Lower leg skin (tissue), 4 donors: ENCODE data around the gene RNF138. TPM values are rescaled to one million over a fixed set of nuclear protein-coding genes. Genes with fewer than 3 reads are reported as not detected.

Source experiments
- DNase-seq, 2 donors: peaks; one replicate each; pipeline ENCODE4 v3.0.0-alpha.2; 2019; ENCODE audit warnings: low spot score in 2 of 2
- H3K4me3 ChIP-seq: fragments of 200-600 bp; sonication (generic); 2 replicates; pipeline ENCODE4 v1.5.1; 2017; ENCODE audit warnings: mild to moderate bottlenecking, low read depth; ENCODE audit not compliant: poor library complexity, severe bottlenecking
- CTCF ChIP-seq, 3 donors: fragments of 450-650 bp; IDR thresholded peaks; one replicate each; pipeline ENCODE4 v1.5.1; 2016; ENCODE audit warnings: antibody characterized with exemption in 3 of 3, mild to moderate bottlenecking in 3 of 3, moderate library complexity in 2 of 3
- POLR2A ChIP-seq, 2 donors: fragments of 450-650 bp; IDR thresholded peaks; one replicate each; pipeline ENCODE4 v1.6.1; 2016 to 2017; ENCODE audit warnings: antibody characterized with exemption in 2 of 2, mild to moderate bottlenecking in 1 of 2, moderate library complexity in 1 of 2
- WGBS, 2 donors: methylation state at CpG; one replicate each; pipeline ENCODE4 v1.1.5; 2018; 5-methylcytosine and 5-hydroxymethylcytosine counted together
- intact Hi-C: fragments of 100-400 bp; cut with DNase I; formaldehyde crosslinking; loops from one replicate; pipeline ENCODE4 v1.15.0; 2023; ENCODE audit warnings: low total_unique reads
- total RNA-seq, 4 donors: library from RNA; depleted of rRNA; stranded (reverse); fragments of >200 nt; gene quantifications; one replicate each; pipeline ENCODE4 v1.1.0, GENCODE V29; 2016

RNF138 gene
- total RNA-seq, 4 donors from 2014 or later: 8.5 to 19.5 (median 14.9) TPM

- WGBS, 2 donors: 81 to 82% methylated on average over 2 of the region's 2 CpGs
Measured at GRCh38 chr18:32135625-32136024, 44.0 kb downstream of the RNF138 start.

GRCh38 chr18:32138332-32138982, 46.8 kb downstream of the RNF138 start:
- intact Hi-C loops: no loop called here
- H3K4me3 ChIP-seq: no peak overlapping the region
- no peak for DNase-seq
- WGBS, 2 donors: 79 to 85% methylated on average over 1 of the region's 1 CpG
- no peak for TF ChIP-seq CTCF (IDR thresholded peaks at IDR 0.05)
- TF ChIP-seq POLR2A (IDR thresholded peaks at IDR 0.05): no peak

More at GRCh38 chr18:32135625-32136024, 44.0 kb downstream of the RNF138 start:
- no peak for DNase-seq
- no peak overlapping the region for H3K4me3 ChIP-seq
- TF ChIP-seq POLR2A (IDR thresholded peaks at IDR 0.05) (no peak), CTCF (IDR thresholded peaks at IDR 0.05) (no peak)
- intact Hi-C loops: no loop called here

GRCh38 chr18:32139835-32140283, 48.2 kb downstream of the RNF138 start:
- 90 to 92% methylated on average over 22 of the region's 24 CpGs for WGBS, 2 donors
- H3K4me3 ChIP-seq: no peak overlapping the region
- no peak for TF ChIP-seq POLR2A (IDR thresholded peaks at IDR 0.05)
- TF ChIP-seq CTCF (IDR thresholded peaks at IDR 0.05): no peak
- intact Hi-C loops: no loop called here
- DNase-seq: no peak

- no peak for DNase-seq
- intact Hi-C loops: no loop called here
- no peak overlapping the region for H3K4me3 ChIP-seq
- TF ChIP-seq POLR2A (IDR thresholded peaks at IDR 0.05): no peak
- TF ChIP-seq CTCF (IDR thresholded peaks at IDR 0.05): no peak
- WGBS, 2 donors: 45 to 94% methylated on average over 2 of the region's 2 CpGs
Measured at GRCh38 chr18:32148185-32148870, 56.7 kb downstream of the RNF138 start.

- intact Hi-C loops: no loop called here
- 85 to 92% methylated on average over 5 of the region's 5 CpGs for WGBS, 2 donors
- H3K4me3 ChIP-seq: no peak overlapping the region
- TF ChIP-seq CTCF (IDR thresholded peaks at IDR 0.05) (no peak), POLR2A (IDR thresholded peaks at IDR 0.05) (no peak)
- DNase-seq: no peak
Measured at GRCh38 chr18:32152705-32153448, 61.2 kb downstream of the RNF138 start.
